Stimulated activated CD8-positive, alpha-beta memory T cell treated with anti-CD3 and anti-CD28 coated beads, Interleukin-7, amount 100 ng/mL, for 4 hours (primary cell): ENCODE measurements around the gene RAB39A.
"Not testable (repeated sequence)": the region's sequence is repeated elsewhere in the genome, so short reads cannot be mapped to it uniquely, and the experiment has no call there.

Source experiments
- DNase-seq, 2 donors: peaks; one replicate each; pipeline ENCODE4 v3.0.0-alpha.2; 2020; ENCODE audit warnings: low read depth in 2 of 2

Gene RAB39A

GRCh38 chr11:107928046-107928766 is at the start of gene RAB39A:
TSS of gene RAB39A (plus strand) at chr11:107928448. CDS start at chr11:107928569, 121 bp downstream.
- peak; percentile 50 to 58 for DNase-seq

- not testable (repeated sequence) for DNase-seq
Measured at GRCh38 chr11:107881471-107881870, 46.8 kb upstream of the RAB39A start.

GRCh38 chr11:107882095-107882820 is 46.0 kb upstream of the RAB39A start:
- no peak for DNase-seq

GRCh38 chr11:107898270-107898669 is 30.0 kb upstream of the RAB39A start:
- no peak for DNase-seq

- no peak for DNase-seq
Measured at GRCh38 chr11:107908211-107908610, 20.0 kb upstream of the RAB39A start.

- not testable (repeated sequence) for DNase-seq
Measured at GRCh38 chr11:107912415-107912814, 15.8 kb upstream of the RAB39A start.

GRCh38 chr11:107915229-107915628 is 13.0 kb upstream of the RAB39A start:
- DNase-seq, result no peak

- DNase-seq, result no peak
Measured at GRCh38 chr11:107916671-107917241, 11.5 kb upstream of the RAB39A start.

GRCh38 chr11:107921997-107922396 is 6.3 kb upstream of the RAB39A start:
- DNase-seq, result no peak

- DNase-seq, result not testable (repeated sequence)
Measured at GRCh38 chr11:107923519-107923918, 4.7 kb upstream of the RAB39A start.

- no peak for DNase-seq
Measured at GRCh38 chr11:107924306-107924705, 3.9 kb upstream of the RAB39A start.

- no peak for DNase-seq
Measured at GRCh38 chr11:107927559-107927958, 689 bp upstream of the RAB39A start.

- DNase-seq, result no peak
Measured at GRCh38 chr11:107928767-107929507, 689 bp downstream of the RAB39A start.

GRCh38 chr11:107929611-107930200 is 1.5 kb downstream of the RAB39A start:
- no peak for DNase-seq

- DNase-seq, result no peak
Measured at GRCh38 chr11:107931206-107931605, 3.0 kb downstream of the RAB39A start.

- DNase-seq, result no peak
Measured at GRCh38 chr11:107947904-107948303, 19.7 kb downstream of the RAB39A start.

GRCh38 chr11:107948328-107948727 is 20.1 kb downstream of the RAB39A start:
- not testable (repeated sequence) for DNase-seq

- no peak for DNase-seq
Measured at GRCh38 chr11:107951155-107951554, 22.9 kb downstream of the RAB39A start.

GRCh38 chr11:107953446-107953845 is 25.2 kb downstream of the RAB39A start:
- no peak for DNase-seq

- DNase-seq, result no peak
Measured at GRCh38 chr11:107956543-107956942, 28.3 kb downstream of the RAB39A start.

- no peak for DNase-seq
Measured at GRCh38 chr11:107957109-107957588, 28.9 kb downstream of the RAB39A start.

- no peak for DNase-seq
Measured at GRCh38 chr11:107961480-107961879, 33.2 kb downstream of the RAB39A start.
